Parietal lobe (tissue), 2 donors: ENCODE results near the gene TIMM9. TPM values are rescaled to one million over a fixed set of nuclear protein-coding genes. Genes with fewer than 3 reads are reported as not detected.

Experiments used
- small RNA-seq: library from RNA; depleted of rRNA; stranded (forward); fragments of <200 nt; gene quantifications from one replicate; pipeline ENCODE3, GENCODE V24; 2014; ENCODE audit warnings: low replicate concordance
- total RNA-seq: library from RNA; depleted of rRNA; stranded (reverse); fragments of >200 nt; gene quantifications from one replicate; pipeline ENCODE4 v1.2.3, GENCODE V29; 2014

The TIMM9 gene
- total RNA-seq, result 21.3 TPM

GRCh38 chr14:58427281-58428117 lies at the start of gene TIMM9, which contains the start of gene KIAA0586:
TIMM9 (minus strand) TSS chr14:58427531; CDS start chr14:58411945, 15,586 bp downstream.
KIAA0586 (plus strand) TSS chr14:58427719; CDS start chr14:58428265, 546 bp downstream.

GRCh38 chr14:58395812-58396788 lies 31.2 kb downstream of the TIMM9 start, which contains the start of gene TOMM20L:
TOMM20L (plus strand) TSS chr14:58395930; CDS start chr14:58395958, 28 bp downstream.

Small RNA genes within 50 kb of the gene (small RNA-seq; reads per million reads assigned to genes)
- gene HSBP1P1 (not detected), gene RF00019 (not detected)

Other genes starting within 250 kb of the TIMM9 start
- gene ACTR10, start 227.4 kb downstream of the TIMM9 start, total RNA-seq, result 109 TPM
- 71.7 TPM for gene PSMA3, start 182.7 kb downstream of the TIMM9 start, total RNA-seq
- gene ARID4A, start 129.0 kb downstream of the TIMM9 start, total RNA-seq, result 77.9 TPM
- gene TOMM20L, start 31.6 kb downstream of the TIMM9 start, total RNA-seq, result not detected
- 41.3 TPM for gene KIAA0586, start 188 bp upstream of the TIMM9 start, total RNA-seq
- gene DACT1, start 210.4 kb upstream of the TIMM9 start, total RNA-seq, result 269 TPM